Measurements from ENCODE around the gene HMCN1.

GRCh38 chr1:186078245-186078644, 344.1 kb downstream of the HMCN1 start:
- TF ChIP-seq, protein P1, sequence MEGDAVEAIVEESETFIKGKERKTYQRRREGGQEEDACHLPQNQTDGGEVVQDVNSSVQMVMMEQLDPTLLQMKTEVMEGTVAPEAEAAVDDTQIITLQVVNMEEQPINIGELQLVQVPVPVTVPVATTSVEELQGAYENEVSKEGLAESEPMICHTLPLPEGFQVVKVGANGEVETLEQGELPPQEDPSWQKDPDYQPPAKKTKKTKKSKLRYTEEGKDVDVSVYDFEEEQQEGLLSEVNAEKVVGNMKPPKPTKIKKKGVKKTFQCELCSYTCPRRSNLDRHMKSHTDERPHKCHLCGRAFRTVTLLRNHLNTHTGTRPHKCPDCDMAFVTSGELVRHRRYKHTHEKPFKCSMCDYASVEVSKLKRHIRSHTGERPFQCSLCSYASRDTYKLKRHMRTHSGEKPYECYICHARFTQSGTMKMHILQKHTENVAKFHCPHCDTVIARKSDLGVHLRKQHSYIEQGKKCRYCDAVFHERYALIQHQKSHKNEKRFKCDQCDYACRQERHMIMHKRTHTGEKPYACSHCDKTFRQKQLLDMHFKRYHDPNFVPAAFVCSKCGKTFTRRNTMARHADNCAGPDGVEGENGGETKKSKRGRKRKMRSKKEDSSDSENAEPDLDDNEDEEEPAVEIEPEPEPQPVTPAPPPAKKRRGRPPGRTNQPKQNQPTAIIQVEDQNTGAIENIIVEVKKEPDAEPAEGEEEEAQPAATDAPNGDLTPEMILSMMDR (IDR thresholded peaks at IDR 0.05; ENCODE audit: low read depth, low read length, poor library complexity, severe bottlenecking): no peak
- TF ChIP-seq EZH2phosphoT487 (IDR thresholded peaks at IDR 0.05; ENCODE audit: borderline replicate concordance, low read length): no peak

Measured in DOHH2 (cell line).